GM21825 (cell line): Measurements from ENCODE around the gene UBR2.
"Not testable (repeated sequence)": the region's sequence is repeated elsewhere in the genome, so short reads cannot be mapped to it uniquely, and the experiment has no call there.

Source experiments
- ATAC-seq: cut with Tn5 transposase; IDR thresholded peaks from one replicate; pipeline ENCODE4 v1.9.1; 2021; ENCODE audit warnings: mild to moderate bottlenecking, moderate library complexity; ENCODE audit not compliant: unreplicated experiment

Gene UBR2

DNA sequence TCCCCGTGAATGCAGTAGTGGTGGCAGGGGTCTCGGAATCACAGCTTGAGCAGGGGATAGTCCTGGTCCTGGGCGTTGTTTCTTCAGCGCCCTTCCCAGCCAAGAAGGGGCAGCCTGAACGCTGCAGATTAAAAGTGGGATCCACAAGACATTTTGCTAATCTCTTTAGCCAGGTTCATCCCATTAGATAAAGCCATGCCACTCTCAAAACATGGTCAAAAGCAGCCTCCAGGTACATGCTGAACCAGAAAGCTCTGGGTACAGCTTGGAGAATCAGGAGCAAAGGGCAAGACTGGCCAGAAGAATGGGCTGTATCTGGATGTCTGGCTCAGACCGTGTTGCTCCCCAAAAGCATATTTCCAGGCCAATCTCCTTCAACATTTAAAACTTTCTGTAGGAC, 158.7 kb downstream of the UBR2 start, which contains the start of gene PRPH2:
Gene PRPH2 (minus strand): TSS at position 101 of the 400 bp plus-strand sequence. CDS start 263 bp downstream, outside the sequence.
- no peak for ATAC-seq

DNA sequence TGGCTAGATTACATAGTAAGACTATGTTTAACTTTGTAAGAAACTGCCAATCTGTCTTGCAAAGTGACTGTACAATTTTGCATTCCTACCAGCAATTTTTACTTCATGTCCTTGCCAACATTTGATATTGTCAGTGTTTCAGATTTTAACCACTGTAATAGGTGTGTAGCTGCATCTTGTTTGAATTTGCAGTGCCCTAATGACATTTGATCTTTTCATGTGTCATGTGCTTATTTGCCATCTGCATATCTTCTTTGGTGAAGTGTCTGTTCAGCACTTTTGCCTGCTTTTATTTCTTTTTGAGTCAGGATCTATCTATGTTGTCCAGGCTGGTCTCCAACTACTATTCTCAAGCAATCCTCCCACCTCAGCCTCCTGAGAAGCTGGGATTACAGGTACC, 161.0 kb downstream of the UBR2 start:
- ATAC-seq = no peak

DNA sequence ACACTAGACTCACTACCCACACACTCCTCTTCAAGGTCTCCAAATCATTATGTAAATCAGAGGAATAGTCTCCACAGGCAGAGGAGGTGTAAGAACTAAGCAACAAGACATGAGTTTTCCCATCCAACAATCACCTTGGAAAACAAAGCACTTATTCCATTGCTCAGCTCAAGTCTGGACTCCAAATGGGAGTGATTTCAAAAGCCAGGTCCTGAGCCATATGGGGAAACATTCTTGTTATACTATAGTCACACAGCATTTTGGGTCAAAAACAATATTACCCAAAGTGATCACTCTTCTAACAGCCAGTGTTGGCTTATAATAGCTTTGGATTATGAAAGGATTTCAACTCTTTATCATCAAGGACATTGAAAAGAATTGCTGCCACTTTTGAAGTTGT, 162.2 kb downstream of the UBR2 start:
- ATAC-seq = no peak

- ATAC-seq = peak; percentile 82
Measured at GRCh38 chr6:42726485-42727086, 162.8 kb downstream of the UBR2 start.

- no peak for ATAC-seq
Measured at GRCh38 chr6:42727087-42727611, 163.3 kb downstream of the UBR2 start.

- ATAC-seq = no peak
Measured at GRCh38 chr6:42727627-42728026, 163.8 kb downstream of the UBR2 start.

DNA sequence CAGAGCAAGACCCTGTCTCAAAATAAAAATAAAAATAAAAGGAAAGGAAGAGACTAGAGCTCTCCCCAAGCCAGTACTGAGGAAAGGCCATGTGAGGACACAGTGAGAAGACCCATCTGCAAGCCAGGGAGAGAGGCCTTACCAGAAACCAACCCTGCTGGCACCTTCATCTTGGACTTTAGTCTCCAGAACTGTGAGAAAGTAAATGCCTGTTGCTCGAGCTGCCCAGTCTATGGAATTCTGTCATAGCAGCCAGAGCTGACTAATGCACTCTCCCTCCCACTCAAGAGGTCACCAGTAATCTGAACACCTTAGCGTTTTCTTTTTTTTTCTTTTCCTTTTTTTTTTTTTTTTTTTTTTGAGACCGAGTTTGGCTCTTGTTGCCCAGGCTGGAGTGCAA, 165.9 kb downstream of the UBR2 start:
- ATAC-seq = no peak

DNA sequence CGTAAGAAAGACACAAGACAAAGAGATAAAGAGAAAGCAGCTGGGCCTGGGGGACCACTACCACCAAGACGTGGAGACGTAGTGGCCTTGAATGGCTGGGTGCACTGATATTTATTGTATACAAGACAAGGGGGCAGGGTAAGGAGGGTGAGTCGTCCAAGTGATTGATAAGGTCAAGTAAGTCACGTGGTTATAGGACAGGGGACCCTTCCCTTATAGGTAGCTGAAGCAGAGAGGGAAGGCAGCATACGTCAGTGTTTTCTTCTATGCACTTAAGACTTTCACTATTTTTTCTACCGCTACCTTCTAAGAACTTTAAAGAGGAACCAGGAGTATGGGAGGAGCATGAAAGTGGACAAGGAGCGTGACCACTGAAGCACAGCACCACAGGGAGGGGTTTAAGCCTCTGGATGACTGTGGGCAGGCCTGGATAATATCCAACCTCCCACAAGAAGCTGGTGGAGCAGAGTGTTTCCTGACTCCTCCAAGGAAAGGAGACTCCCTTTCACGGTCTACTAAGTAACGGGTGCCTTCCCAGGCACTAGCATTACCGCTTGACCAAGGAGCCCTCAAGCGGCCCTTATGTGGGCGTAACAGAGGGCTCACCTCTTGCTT, 170.1 kb downstream of the UBR2 start:
- ATAC-seq = not testable (repeated sequence)

- no peak for ATAC-seq
Measured at GRCh38 chr6:42735976-42736375, 172.1 kb downstream of the UBR2 start.

GRCh38 chr6:42740725-42741124, 176.9 kb downstream of the UBR2 start:
- no peak for ATAC-seq

GRCh38 chr6:42742116-42742894, 178.5 kb downstream of the UBR2 start:
- ATAC-seq = no peak
